ENCODE data around the gene USH2A.

DNA sequence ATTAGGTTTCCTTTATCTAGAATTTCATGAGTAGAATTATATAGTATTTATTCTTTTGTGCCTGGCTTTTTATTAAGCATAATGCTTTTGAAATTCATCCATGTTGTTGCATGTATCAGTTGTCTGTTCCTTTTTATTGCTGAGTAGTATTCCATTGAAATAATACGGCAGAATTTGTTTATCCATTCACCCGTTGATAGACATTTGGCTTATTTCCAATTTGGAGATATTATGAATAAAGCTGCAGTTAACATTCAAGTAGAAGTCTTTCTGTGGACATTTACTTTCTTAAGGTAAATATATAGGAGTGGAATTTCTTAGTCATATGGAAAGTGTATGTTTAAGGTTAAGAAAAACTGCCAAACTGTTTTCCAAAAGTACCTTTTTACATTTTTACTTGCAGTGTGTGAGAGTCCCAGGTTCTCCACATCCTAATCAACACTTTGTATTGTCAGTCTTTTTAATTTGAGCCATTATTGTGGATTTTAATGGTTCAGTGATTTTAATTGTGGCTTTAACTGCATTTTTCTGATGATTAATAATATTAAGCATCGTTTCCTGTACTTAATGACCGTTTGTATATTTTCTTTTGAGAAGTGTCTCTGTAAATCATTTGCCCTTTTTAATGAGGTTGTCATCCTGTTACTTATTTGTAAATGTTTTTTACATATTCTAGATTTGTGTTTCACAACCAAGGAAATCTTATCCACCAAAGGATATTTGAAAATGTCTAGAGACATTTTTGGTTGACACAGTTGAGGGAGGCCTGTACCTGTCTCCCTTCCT lies 833.4 kb downstream of the USH2A start:
- TF ChIP-seq CTCF (conservative IDR thresholded peaks at IDR 0.05; ENCODE audit: low read length): no peak
- no peak for TF ChIP-seq EZH2phosphoT487 (IDR thresholded peaks at IDR 0.05; ENCODE audit: borderline replicate concordance)
